ENCODE measurements around the gene KRTAP10-5.
"Not testable (repeated sequence)": the region's sequence is repeated elsewhere in the genome, so short reads cannot be mapped to it uniquely, and the experiment has no call there.

The KRTAP10-5 gene

GRCh38 chr21:44576025-44576420 lies 4.4 kb downstream of the KRTAP10-5 start:
- Histone ChIP-seq H3K9me3 (ENCODE audit: insufficient read depth, low read length) (peaks cover 35% of the 10 kb centered on the region), H3K4me3 (ENCODE audit: insufficient read length, low read depth) (no peak overlapping the region), H3K4me1 (ENCODE audit: insufficient read depth, insufficient read length) (peaks cover 3% of the 10 kb centered on the region), H3K27me3 (ENCODE audit: insufficient read depth, insufficient read length) (no peaks in the 10 kb centered on the region), H3K9ac (ENCODE audit: insufficient read length, low read depth) (no peak overlapping the region), H3K36me3 (ENCODE audit: insufficient read depth, insufficient read length, low read length) (no peaks in the 10 kb centered on the region)
- no peak for DNase-seq (ENCODE audit: low read depth, low spot score)
- TF ChIP-seq SUZ12 (IDR thresholded peaks at IDR 0.05; ENCODE audit: extremely low read depth, insufficient read depth, insufficient read length) (no peak), ZNF274 (IDR thresholded peaks at IDR 0.05; ENCODE audit: low read depth, low read length) (no peak), YY1 (IDR thresholded peaks at IDR 0.05; ENCODE audit: insufficient read depth, insufficient read length) (no peak)

- H3K27me3 ChIP-seq (ENCODE audit: insufficient read depth, insufficient read length) = no peaks in the 10 kb centered on the region
Observed at GRCh38 chr21:44575307-44576024, 4.9 kb downstream of the KRTAP10-5 start.

DNA sequence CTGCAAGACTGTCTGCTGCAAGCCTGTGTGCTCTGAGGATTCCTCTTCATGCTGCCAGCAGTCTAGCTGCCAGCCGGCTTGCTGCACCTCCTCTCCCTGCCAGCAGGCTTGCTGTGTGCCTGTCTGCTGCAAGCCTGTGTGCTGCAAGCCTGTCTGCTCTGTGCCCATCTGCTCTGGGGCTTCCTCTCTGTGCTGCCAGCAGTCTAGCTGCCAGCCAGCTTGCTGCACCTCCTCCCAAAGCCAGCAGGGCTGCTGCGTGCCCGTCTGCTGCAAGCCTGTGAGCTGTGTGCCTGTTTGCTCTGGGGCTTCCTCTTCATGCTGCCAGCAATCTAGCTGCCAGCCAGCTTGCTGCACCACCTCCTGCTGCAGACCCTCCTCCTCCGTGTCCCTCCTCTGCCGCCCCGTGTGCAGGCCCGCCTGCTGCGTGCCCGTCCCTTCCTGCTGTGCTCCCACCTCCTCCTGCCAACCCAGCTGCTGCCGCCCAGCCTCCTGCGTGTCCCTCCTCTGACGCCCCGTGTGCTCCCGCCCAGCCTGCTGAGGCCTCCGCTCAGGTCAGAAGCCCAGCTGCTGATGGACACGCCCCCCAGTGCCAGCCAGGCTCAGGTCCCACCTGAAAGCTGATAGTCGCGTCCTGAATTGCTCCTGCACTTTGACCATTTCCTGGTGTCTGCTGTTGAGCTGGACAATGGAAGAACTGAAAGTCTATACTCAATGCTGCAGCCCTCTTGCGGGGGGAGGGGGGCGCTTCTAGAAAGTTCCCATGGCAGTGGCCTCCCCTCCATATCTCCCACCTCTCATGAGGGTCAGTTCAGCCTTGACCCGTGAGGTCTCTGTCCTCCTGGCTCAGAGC lies 5.7 kb downstream of the KRTAP10-5 start:
- H3K9me3 ChIP-seq (ENCODE audit: insufficient read depth, low read length) = peaks cover 39% of the 10 kb centered on the region
- no peak for DNase-seq (ENCODE audit: low read depth, low spot score)
- TF ChIP-seq SUZ12 (IDR thresholded peaks at IDR 0.05; ENCODE audit: extremely low read depth, insufficient read depth, insufficient read length) = no peak
- no peak for TF ChIP-seq ZNF274 (IDR thresholded peaks at IDR 0.05; ENCODE audit: low read depth, low read length)
- TF ChIP-seq YY1 (IDR thresholded peaks at IDR 0.05; ENCODE audit: insufficient read depth, insufficient read length) = no peak
- no peak overlapping the region for H3K4me3 ChIP-seq (ENCODE audit: insufficient read length, low read depth)
- no peaks in the 10 kb centered on the region for H3K36me3 ChIP-seq (ENCODE audit: insufficient read depth, insufficient read length, low read length)
- H3K9ac ChIP-seq (ENCODE audit: insufficient read length, low read depth) = no peak overlapping the region
- no peaks in the 10 kb centered on the region for H3K27me3 ChIP-seq (ENCODE audit: insufficient read depth, insufficient read length)
- H3K4me1 ChIP-seq (ENCODE audit: insufficient read depth, insufficient read length) = peaks cover 3% of the 10 kb centered on the region

More at GRCh38 chr21:44575307-44576024, 4.9 kb downstream of the KRTAP10-5 start:
- peaks cover 38% of the 10 kb centered on the region for H3K9me3 ChIP-seq (ENCODE audit: insufficient read depth, low read length)
- H3K9ac ChIP-seq (ENCODE audit: insufficient read length, low read depth) = no peak overlapping the region
- H3K36me3 ChIP-seq (ENCODE audit: insufficient read depth, insufficient read length, low read length) = no peaks in the 10 kb centered on the region
- TF ChIP-seq ZNF274 (IDR thresholded peaks at IDR 0.05; ENCODE audit: low read depth, low read length) (no peak), YY1 (IDR thresholded peaks at IDR 0.05; ENCODE audit: insufficient read depth, insufficient read length) (no peak), SUZ12 (IDR thresholded peaks at IDR 0.05; ENCODE audit: extremely low read depth, insufficient read depth, insufficient read length) (no peak)
- H3K4me3 ChIP-seq (ENCODE audit: insufficient read length, low read depth) = no peak overlapping the region
- DNase-seq (ENCODE audit: low read depth, low spot score) = no peak
- H3K4me1 ChIP-seq (ENCODE audit: insufficient read depth, insufficient read length) = peaks cover 3% of the 10 kb centered on the region

GRCh38 chr21:44573630-44574456 lies 6.6 kb downstream of the KRTAP10-5 start, which contains the start of gene KRTAP10-4:
Gene KRTAP10-4 (plus strand): TSS chr21:44573729. CDS start chr21:44573759, 30 bp downstream.
- not testable (repeated sequence) for H3K27me3 ChIP-seq (ENCODE audit: insufficient read depth, insufficient read length); H3K4me3 ChIP-seq (ENCODE audit: insufficient read length, low read depth); H3K9ac ChIP-seq (ENCODE audit: insufficient read length, low read depth); H3K4me1 ChIP-seq (ENCODE audit: insufficient read depth, insufficient read length); DNase-seq (ENCODE audit: low read depth, low spot score); H3K36me3 ChIP-seq (ENCODE audit: insufficient read depth, insufficient read length, low read length)
- peaks cover 39% of the 10 kb centered on the region for H3K9me3 ChIP-seq (ENCODE audit: insufficient read depth, low read length)

- DNase-seq (ENCODE audit: low read depth, low spot score) = no peak
- H3K4me3 ChIP-seq (ENCODE audit: insufficient read length, low read depth) = no peak overlapping the region
- peaks cover 32% of the 10 kb centered on the region for H3K9me3 ChIP-seq (ENCODE audit: insufficient read depth, low read length)
- H3K4me1 ChIP-seq (ENCODE audit: insufficient read depth, insufficient read length) = peaks cover 3% of the 10 kb centered on the region
- H3K9ac ChIP-seq (ENCODE audit: insufficient read length, low read depth) = no peak overlapping the region
- no peaks in the 10 kb centered on the region for H3K27me3 ChIP-seq (ENCODE audit: insufficient read depth, insufficient read length)
- TF ChIP-seq YY1 (IDR thresholded peaks at IDR 0.05; ENCODE audit: insufficient read depth, insufficient read length) (no peak), SUZ12 (IDR thresholded peaks at IDR 0.05; ENCODE audit: extremely low read depth, insufficient read depth, insufficient read length) (no peak), ZNF274 (IDR thresholded peaks at IDR 0.05; ENCODE audit: low read depth, low read length) (no peak)
- H3K36me3 ChIP-seq (ENCODE audit: insufficient read depth, insufficient read length, low read length) = no peaks in the 10 kb centered on the region
Observed at GRCh38 chr21:44572959-44573583, 7.3 kb downstream of the KRTAP10-5 start.

DNA sequence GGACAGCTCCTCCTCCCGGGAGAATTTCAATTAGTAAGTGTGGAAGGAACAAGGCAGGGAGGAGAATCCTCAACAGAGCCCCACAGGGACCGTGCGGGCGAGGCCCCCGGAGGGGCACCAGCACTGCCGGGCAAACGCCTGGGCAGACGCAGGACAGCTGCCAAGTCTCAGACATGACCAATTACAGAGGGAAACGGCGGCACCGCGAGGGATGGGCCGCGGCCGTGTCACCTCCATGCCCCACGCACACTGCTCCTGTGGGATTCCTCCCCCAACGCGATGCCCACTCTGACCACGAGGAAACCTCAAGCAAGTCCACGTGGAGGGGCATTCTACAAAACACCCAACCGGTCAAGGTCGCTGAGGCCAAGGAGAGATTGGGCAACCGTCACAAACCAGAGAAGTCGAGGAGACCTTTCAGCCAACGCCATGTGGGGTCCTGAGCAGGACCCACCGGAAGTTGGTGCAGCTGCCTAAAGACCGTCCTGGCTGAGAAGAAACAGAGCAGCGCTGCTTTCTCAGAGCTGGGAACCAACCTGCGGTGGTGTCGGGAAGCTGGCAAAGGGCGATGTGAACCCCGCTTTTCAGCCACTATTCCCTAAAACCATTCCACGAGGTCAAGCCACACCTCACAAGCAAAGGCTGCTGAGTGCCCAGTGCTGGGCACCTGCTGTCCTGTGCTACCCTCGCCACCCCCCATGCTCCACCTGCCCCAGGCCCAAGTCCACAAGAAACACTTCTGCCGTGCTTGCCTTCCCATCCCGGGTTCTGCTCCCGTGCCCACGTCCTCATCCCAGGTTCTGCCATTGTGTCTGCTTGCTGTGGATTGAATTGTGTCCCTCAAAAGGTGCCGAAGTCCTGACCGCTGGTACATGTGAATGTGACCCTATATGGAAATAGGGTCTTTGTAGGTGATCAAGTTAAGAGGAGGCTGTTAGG lies 8.3 kb downstream of the KRTAP10-5 start:
- H3K9ac ChIP-seq (ENCODE audit: insufficient read length, low read depth) = no peak overlapping the region
- TF ChIP-seq YY1 (IDR thresholded peaks at IDR 0.05; ENCODE audit: insufficient read depth, insufficient read length) (no peak), ZNF274 (IDR thresholded peaks at IDR 0.05; ENCODE audit: low read depth, low read length) (no peak), SUZ12 (IDR thresholded peaks at IDR 0.05; ENCODE audit: extremely low read depth, insufficient read depth, insufficient read length) (no peak)
- H3K4me1 ChIP-seq (ENCODE audit: insufficient read depth, insufficient read length) = peaks cover 3% of the 10 kb centered on the region
- DNase-seq (ENCODE audit: low read depth, low spot score) = no peak
- H3K4me3 ChIP-seq (ENCODE audit: insufficient read length, low read depth) = no peak overlapping the region
- peaks cover 23% of the 10 kb centered on the region for H3K9me3 ChIP-seq (ENCODE audit: insufficient read depth, low read length)
- H3K36me3 ChIP-seq (ENCODE audit: insufficient read depth, insufficient read length, low read length) = no peaks in the 10 kb centered on the region
- no peaks in the 10 kb centered on the region for H3K27me3 ChIP-seq (ENCODE audit: insufficient read depth, insufficient read length)
